Smooth muscle cell (in vitro differentiated cells): ENCODE results near the gene ZBTB20. TPM values are rescaled to one million over a fixed set of nuclear protein-coding genes. Genes with fewer than 3 reads are reported as not detected.

Source experiments
- DNase-seq: peaks from one replicate; lab custom pipeline; 2025; ENCODE audit not compliant: unreplicated experiment; lab: John Stamatoyannopoulos, UW
- H2AFZ ChIP-seq: fragments of 200-600 bp; sonication (generic); 2 replicates; pipeline ENCODE4 v1.6.0; 2016; ENCODE audit warnings: antibody characterized with exemption, low read depth, mild to moderate bottlenecking
- H3F3A ChIP-seq: fragments of 200-600 bp; sonication (generic); 2 replicates; pipeline ENCODE4 v1.6.0; 2017; ENCODE audit warnings: antibody characterized with exemption, low read depth
- H3K27ac ChIP-seq: fragments of 200-600 bp; sonication (generic); 2 replicates; pipeline ENCODE4 v1.5.1; 2016; ENCODE audit warnings: low read depth, mild to moderate bottlenecking
- H3K27me3 ChIP-seq: fragments of 200-600 bp; sonication (generic); 2 replicates; pipeline ENCODE4 v1.6.1; 2016; ENCODE audit warnings: low read depth, mild to moderate bottlenecking
- H3K36me3 ChIP-seq: fragments of 200-600 bp; sonication (generic); 2 replicates; pipeline ENCODE4 v1.5.1; 2016; ENCODE audit warnings: low read depth
- H3K4me1 ChIP-seq: fragments of 200-600 bp; sonication (generic); 2 replicates; pipeline ENCODE4 v1.5.1; 2016; ENCODE audit warnings: low read depth
- H3K4me2 ChIP-seq: fragments of 200-600 bp; sonication (generic); 2 replicates; pipeline ENCODE4 v1.6.0; 2016; ENCODE audit warnings: mild to moderate bottlenecking
- H3K4me3 ChIP-seq: fragments of 200-600 bp; sonication (generic); 2 replicates; pipeline ENCODE4 v1.5.1; 2016; ENCODE audit warnings: mild to moderate bottlenecking
- H3K79me2 ChIP-seq: fragments of 200-600 bp; sonication (generic); 2 replicates; pipeline ENCODE4 v1.6.0; 2016; ENCODE audit warnings: low read depth, mild to moderate bottlenecking
- H3K9ac ChIP-seq: fragments of 200-600 bp; sonication (generic); 2 replicates; pipeline ENCODE4 v1.6.0; 2016; ENCODE audit warnings: low read depth
- H3K9me3 ChIP-seq: fragments of 200-600 bp; sonication (generic); replicated peaks from 2 replicates; pipeline ENCODE4 v1.5.1; 2016; ENCODE audit warnings: low read depth
- H4K20me1 ChIP-seq: fragments of 200-600 bp; sonication (generic); 2 replicates; pipeline ENCODE4 v1.6.0; 2016; ENCODE audit warnings: low read depth
- WGBS: methylation state at CpG from one replicate; pipeline ENCODE4 v1.1.7; 2016; ENCODE audit warnings: low lambda C conversion rate; 5-methylcytosine and 5-hydroxymethylcytosine counted together
- polyA plus RNA-seq: library from polyadenylated mRNA; unstranded; fragments of >200 nt; fragmentation: Nextera tagmentation; extraction: Ambion mirVana; gene quantifications from 2 replicates; pipeline ENCODE4 v1.2.1, GENCODE V29; 2016
- total RNA-seq: library from RNA; depleted of rRNA; stranded (reverse); fragments of >200 nt; gene quantifications from 2 replicates; pipeline ENCODE4 v1.2.3, GENCODE V29; 2014
- TF ChIP-seq, protein P1 (sequence below): fragments of 200-600 bp; sonication (generic); IDR thresholded peaks from 2 replicates; pipeline ENCODE4 v1.5.1; 2017; ENCODE audit warnings: borderline replicate concordance, mild to moderate bottlenecking, antibody characterized with exemption; ENCODE audit not compliant: insufficient read depth, poor library complexity, severe bottlenecking

Gene ZBTB20
- total and polyA plus RNA-seq, 2 experiments from 2014 or later, result 4.9 to 6.8 TPM

DNA sequence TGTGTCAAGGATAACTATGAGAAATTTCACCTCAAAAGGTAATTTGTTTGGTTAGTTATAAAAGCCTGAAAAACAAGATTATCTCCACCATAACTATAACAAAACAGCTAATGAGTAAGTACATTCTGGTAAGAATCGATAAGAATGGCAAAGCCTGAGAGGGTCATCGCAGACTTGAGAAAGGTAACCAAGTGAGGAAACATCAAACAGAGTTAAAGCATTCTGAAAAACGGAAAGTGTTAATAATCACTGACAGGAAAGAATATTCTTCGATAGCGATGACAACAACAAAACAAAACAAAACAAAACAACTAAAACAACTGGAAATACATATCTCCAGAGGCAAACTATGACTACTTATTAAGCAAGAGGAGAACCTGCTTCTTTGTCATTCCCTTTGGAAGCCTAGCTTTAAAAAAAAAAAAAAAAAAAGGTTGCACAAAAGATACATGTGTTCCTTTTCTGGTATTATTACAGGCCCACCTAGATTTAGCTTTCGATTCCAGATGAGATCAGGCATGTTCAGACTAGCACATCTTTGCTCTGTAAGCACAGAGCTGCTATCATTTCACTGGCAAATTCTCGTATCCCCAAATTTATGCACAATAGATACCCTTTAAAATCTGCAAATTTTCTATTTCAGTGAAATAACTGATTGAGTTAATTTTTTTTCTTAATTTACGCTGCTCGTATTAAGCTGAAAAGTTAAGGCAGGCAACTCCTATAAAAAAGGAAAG lies 697.6 kb downstream of the ZBTB20 start:
- no peak overlapping the region for H2AFZ ChIP-seq
- no peak overlapping the region for H3K4me2 ChIP-seq
- no peak overlapping the region for H3K27ac ChIP-seq
- H3K36me3 ChIP-seq, result no peaks in the 10 kb centered on the region
- peaks cover 27% of the 10 kb centered on the region for H3K27me3 ChIP-seq
- H4K20me1 ChIP-seq, result peaks cover 34% of the 10 kb centered on the region
- no peak overlapping the region for H3K9ac ChIP-seq
- no peak overlapping the region for H3K4me3 ChIP-seq
- no peak for DNase-seq
- no peaks in the 10 kb centered on the region for H3F3A ChIP-seq
- 94% methylated on average over 9 of the region's 9 CpGs for WGBS
- H3K4me1 ChIP-seq, result peaks cover 2% of the 10 kb centered on the region
- H3K79me2 ChIP-seq, result no peaks in the 10 kb centered on the region
- H3K9me3 ChIP-seq, result no peaks in the 10 kb centered on the region
- TF ChIP-seq, protein P1, sequence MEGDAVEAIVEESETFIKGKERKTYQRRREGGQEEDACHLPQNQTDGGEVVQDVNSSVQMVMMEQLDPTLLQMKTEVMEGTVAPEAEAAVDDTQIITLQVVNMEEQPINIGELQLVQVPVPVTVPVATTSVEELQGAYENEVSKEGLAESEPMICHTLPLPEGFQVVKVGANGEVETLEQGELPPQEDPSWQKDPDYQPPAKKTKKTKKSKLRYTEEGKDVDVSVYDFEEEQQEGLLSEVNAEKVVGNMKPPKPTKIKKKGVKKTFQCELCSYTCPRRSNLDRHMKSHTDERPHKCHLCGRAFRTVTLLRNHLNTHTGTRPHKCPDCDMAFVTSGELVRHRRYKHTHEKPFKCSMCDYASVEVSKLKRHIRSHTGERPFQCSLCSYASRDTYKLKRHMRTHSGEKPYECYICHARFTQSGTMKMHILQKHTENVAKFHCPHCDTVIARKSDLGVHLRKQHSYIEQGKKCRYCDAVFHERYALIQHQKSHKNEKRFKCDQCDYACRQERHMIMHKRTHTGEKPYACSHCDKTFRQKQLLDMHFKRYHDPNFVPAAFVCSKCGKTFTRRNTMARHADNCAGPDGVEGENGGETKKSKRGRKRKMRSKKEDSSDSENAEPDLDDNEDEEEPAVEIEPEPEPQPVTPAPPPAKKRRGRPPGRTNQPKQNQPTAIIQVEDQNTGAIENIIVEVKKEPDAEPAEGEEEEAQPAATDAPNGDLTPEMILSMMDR, result no peak

DNA sequence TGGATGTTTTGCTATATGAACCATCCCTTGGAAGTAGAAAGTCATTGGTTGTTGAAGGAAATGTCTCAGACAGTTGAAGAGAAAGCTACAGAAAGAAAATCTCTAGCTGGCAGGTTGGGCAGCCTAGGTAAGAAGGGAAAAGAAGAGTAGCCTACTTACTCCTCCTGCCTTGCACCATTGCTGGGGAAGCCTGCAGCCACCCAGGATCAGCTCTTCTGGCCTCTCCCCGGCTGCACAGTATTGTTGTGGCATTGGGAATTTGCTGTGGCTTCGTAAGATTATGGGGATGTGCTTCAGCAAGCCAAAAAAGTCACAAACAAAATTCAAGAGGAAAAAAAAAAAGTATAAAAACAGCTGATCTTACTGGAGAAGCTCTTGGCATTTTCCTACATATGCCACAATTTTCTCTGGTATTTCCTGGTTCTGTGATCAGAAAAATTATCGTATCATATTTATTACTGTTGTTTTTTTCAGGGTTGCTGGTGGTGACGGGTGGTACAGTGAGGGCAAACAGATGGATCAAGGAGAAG lies 699.1 kb downstream of the ZBTB20 start:
- Histone ChIP-seq H3K4me2 (no peak overlapping the region), H3K9me3 (no peaks in the 10 kb centered on the region), H3K27ac (no peak overlapping the region), H3K9ac (no peak overlapping the region), H4K20me1 (peaks cover 21% of the 10 kb centered on the region), H3K79me2 (no peaks in the 10 kb centered on the region), H3K36me3 (no peaks in the 10 kb centered on the region), H3K4me3 (no peak overlapping the region), H3F3A (no peaks in the 10 kb centered on the region), H3K27me3 (peaks cover 13% of the 10 kb centered on the region), H3K4me1 (no peaks in the 10 kb centered on the region), H2AFZ (no peak overlapping the region)
- TF ChIP-seq, protein P1, result no peak
- DNase-seq, result no peak
- WGBS, result 91% methylated on average over 4 of the region's 4 CpGs

DNA sequence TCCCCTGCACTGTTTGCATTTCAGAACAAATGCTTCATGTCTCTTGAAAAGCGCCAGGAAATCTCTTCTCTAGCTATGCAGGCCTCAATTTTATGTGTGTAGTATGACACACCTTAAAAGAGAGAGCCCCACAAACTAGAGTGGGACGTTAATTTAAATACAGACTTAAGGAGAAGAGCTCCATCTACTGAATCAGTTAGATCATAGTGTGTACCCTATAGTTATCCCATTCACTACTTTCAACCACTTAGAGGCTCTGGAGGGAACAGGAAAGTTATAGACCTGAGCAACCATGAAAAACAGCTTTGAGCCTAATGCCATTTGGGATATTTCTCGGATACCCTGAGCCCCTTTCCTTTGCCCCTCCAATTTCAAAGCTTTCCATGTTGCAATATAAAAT lies 699.5 kb downstream of the ZBTB20 start:
- Histone ChIP-seq H3K9ac (no peak overlapping the region), H3F3A (no peaks in the 10 kb centered on the region), H3K4me3 (no peak overlapping the region), H3K4me1 (no peaks in the 10 kb centered on the region), H2AFZ (no peak overlapping the region), H3K4me2 (no peak overlapping the region), H3K27me3 (peaks cover 9% of the 10 kb centered on the region), H3K36me3 (no peaks in the 10 kb centered on the region), H3K79me2 (no peaks in the 10 kb centered on the region), H3K9me3 (no peaks in the 10 kb centered on the region), H3K27ac (no peak overlapping the region), H4K20me1 (peaks cover 20% of the 10 kb centered on the region)
- TF ChIP-seq, protein P1, result no peak
- no peak for DNase-seq
- WGBS, result 82% methylated on average over 3 of the region's 3 CpGs

DNA sequence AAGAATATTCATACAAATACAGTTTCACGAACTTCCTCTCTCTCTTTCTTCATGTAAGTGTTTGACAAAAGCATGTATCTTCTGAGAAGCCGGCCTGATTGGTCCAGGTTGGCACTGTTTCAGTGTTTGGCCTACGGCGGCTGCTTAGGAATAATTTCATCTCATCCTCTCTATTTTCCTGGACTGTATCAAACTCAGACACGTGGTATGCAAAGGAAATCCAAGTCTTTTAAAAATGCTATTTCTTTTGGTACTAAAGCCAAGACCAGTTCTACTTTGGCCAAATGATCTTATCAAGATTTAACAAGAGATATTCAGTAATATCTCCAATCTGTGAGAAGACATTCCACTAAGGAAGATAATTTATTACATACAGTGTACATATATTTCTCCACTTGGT lies 700.5 kb downstream of the ZBTB20 start:
- H3K9me3 ChIP-seq, result no peaks in the 10 kb centered on the region
- no peaks in the 10 kb centered on the region for H3K4me1 ChIP-seq
- DNase-seq, result no peak
- H2AFZ ChIP-seq, result no peak overlapping the region
- 88% methylated on average over 5 of the region's 5 CpGs for WGBS
- peaks cover 17% of the 10 kb centered on the region for H4K20me1 ChIP-seq
- H3K36me3 ChIP-seq, result no peaks in the 10 kb centered on the region
- H3F3A ChIP-seq, result no peaks in the 10 kb centered on the region
- no peak overlapping the region for H3K9ac ChIP-seq
- no peaks in the 10 kb centered on the region for H3K79me2 ChIP-seq
- no peak overlapping the region for H3K4me2 ChIP-seq
- no peak overlapping the region for H3K27ac ChIP-seq
- no peak overlapping the region for H3K4me3 ChIP-seq
- TF ChIP-seq, protein P1, result no peak
- H3K27me3 ChIP-seq, result no peaks in the 10 kb centered on the region
